Measurements from ENCODE around the gene MARS1.
"Not testable (repeated sequence)": the region's sequence is repeated elsewhere in the genome, so short reads cannot be mapped to it uniquely, and the experiment has no call there.

MARS1 gene

DNA sequence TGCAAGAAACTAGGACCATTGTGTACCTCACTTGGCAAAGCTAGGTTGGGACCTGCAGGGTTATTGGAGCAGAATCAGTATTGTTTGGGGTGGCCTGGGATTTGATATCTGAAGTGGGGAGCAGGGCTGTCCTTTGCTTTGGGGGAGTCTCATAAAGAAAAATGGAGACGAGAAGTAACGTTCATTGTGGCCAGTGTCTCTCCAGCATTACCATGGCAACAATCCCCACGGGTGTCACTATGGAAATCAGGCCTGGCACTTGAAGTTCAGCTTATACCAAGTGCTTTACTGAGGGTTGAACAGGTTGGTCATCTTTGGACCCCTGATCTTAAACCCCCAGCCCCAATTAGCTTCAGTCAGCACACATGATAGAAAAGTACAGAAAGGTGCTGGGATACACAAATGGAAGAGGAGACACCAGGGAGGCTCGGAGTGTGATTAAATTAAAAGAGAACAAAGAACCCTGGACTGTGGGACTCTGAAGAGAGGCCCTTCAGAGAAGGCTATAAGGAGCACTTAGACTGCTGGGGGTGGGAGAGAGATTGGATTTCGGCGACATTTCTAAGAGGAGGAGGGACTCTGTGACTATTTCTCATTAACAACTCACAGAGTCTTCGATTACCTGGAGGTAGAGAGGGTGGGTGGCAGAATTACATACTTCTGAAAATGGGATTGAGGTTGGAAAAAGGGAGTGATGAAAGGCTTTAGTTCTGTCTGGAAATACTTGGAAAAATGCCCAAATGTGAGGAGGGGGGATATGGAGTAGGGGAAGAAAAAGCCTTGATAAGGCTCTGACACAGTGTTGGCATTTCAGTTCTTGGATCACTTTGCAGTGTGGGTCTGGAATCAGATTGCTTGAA, 65.7 kb downstream of the MARS1 start:
- no peak for DNase-seq

DNA sequence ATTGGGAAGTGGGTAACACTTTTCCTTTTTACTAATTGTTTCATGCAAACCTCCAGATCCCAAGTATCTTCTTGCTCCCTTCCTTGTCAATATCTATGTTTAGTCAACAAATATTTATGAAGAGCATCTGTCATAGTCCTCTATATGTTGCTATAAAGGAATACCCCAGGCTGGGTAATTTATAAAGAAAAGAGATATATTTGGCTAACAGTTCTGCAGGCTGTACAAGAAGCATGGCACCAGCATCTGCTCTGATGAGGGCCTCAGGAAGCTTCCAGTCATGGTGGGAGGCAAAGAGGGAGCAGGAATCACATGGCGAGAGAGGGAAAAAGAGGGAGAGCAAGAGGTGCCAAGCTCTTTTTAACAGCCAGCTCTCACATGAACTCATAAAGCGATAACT, 66.6 kb downstream of the MARS1 start:
- DNase-seq, result no peak

DNA sequence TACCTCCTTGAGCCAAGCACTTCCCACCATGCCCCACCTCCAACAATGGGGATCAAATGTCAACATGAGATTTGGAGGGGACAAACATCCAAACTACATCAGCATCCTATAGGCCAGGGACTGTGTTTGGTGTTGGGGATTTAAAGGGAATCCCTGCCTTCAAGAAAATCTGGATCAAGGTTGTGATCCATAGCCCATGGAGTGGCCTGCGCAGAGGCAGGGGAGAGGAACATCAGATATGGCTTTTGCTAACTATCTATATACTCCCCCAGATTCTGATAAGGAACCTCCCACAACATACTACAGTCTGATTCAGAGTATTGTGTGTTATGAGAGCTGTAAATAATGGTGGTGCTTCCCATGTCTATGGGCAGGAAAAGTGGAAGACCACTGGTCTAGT, 67.0 kb downstream of the MARS1 start:
- DNase-seq, result no peak

DNA sequence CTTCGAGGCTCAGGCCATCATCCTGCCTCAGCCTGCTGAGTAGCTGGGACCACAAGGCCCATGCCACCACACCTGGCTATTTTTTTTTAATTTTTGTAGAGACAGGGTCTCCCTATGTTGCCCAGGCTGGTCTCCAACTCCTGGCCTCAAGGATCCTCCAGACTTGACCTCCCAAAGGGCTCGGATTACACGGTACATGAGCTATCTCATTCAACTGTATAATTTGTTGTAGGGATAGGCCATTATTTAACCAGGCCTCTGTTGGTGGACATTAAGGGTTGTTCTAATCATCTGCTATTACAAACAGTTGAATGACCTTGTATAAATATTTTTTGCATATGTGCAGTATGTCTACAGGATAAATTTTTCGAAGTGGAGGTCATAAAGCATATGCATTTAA, 71.0 kb downstream of the MARS1 start:
- DNase-seq, result no peak

DNA sequence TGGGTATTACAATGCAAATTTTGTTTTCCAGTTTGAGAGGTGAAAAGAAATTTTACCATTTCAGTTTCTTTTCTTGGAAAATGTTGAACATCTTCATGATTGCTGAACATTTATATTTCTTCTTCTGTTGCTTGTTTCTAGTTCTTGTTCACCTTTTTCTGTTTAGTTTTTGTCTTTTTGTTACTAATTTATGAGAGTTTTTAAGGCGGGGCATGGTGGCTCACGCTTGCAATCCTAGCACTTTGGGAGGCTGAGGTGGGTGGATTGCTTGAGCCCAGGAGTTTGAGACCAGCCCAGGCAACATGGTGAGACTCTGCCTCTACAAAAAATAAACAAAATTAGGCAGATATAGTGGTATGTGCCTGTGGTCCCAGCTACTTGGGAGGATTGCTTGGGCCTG, 72.6 kb downstream of the MARS1 start:
- no peak for DNase-seq

DNA sequence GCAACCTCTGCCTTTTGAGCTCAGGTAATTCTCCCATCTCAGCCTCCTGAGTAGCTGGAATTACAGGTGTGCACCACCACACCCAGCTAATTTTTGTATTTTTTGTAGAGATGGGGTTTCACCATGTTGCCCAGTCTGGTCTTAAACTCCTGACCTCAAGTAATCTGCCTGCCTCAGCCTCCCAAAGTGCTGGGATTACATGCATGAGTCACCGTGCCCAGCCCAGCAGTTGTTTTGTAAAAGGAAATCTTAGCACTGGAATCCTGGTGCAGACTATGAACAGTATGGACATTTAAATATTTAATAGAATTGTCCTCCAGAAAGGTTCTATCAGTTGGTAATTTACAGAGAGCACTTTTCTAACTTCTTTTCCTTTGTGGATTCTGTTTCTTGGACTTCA, 73.2 kb downstream of the MARS1 start:
- DNase-seq, result not testable (repeated sequence)

DNA sequence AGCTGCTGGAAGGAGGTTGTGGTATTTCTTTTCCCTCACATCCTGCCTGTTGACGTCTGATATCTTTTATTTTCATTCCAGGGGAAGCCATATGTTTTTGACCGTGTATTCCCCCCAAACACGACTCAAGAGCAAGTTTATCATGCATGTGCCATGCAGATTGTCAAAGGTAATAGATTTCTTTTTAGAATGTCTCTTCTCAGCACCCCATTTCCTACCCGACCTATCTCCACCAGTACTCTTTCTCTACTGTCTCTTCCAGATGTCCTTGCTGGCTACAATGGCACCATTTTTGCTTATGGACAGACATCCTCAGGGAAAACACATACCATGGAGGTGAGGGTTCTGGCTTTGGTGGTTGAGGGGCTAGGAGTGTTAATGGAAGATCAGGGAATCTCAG, 75.5 kb downstream of the MARS1 start:
- DNase-seq, result no peak

DNA sequence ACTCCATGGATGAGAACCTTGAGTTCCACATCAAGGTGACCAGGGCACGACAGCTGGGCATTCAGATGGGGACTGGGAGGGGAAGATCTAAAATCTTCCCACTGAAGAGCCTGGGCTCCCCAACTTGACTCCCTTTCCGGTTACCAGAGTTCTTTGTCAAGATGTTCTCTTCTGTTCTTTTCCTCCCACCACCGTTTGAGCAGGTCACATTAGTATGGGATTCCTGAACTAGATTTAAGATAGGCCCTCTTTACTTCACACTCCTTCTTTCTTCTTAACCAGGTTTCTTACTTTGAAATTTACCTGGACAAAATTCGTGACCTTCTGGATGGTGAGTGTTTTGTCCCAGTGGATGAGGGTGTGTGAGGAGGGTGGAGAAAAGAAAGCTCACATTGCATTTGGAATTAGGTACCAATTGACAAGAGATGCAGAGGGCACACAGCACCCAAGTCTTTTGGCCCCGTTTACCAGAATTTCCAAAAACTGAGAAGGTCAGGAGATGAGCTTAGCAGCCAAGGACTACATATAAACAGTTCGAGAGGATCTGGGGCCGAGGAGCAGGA, 76.4 kb downstream of the MARS1 start:
- DNase-seq, result no peak

Data from activated T-cell treated with anti-CD3 and anti-CD28 coated beads for 4 hours (primary cell).